Measurements from ENCODE around the gene IQGAP1. TPM values are rescaled to one million over a fixed set of nuclear protein-coding genes. Genes with fewer than 3 reads are reported as not detected.

IQGAP1 gene
- total and polyA plus RNA-seq, 8 donors, result 178 to 296 (median 222) TPM

GRCh38 chr15:90360746-90361145 is 27.3 kb upstream of the IQGAP1 start:
- Histone ChIP-seq H3K9me3 (no peaks in the 10 kb centered on the region), H3K4me1 (peaks cover 6 to 20% of the 10 kb centered on the region in 2 donors), H3K27me3 (no peaks in the 10 kb centered on the region), H3K4me3 (no peak overlapping the region), H3K27ac (no peak overlapping the region), H3K36me3 (no peaks in the 10 kb centered on the region)
- intact Hi-C loops (cut with DNase I), result no loop called here
- TF ChIP-seq CTCF (IDR thresholded peaks at IDR 0.05), result no peak
- DNase-seq (no peak), ATAC-seq (no peak)

- H3K4me3 ChIP-seq, result no peak overlapping the region
- no peak for DNase-seq
- no peaks in the 10 kb centered on the region for H3K27me3 ChIP-seq
- no peaks in the 10 kb centered on the region for H3K9me3 ChIP-seq
- ATAC-seq, result peak; percentile 56
- no peaks in the 10 kb centered on the region for H3K36me3 ChIP-seq
- H3K4me1 ChIP-seq, result peaks cover 10 to 28% of the 10 kb centered on the region in 2 donors
- no peak for TF ChIP-seq CTCF (IDR thresholded peaks at IDR 0.05)
- intact Hi-C loops (cut with DNase I), result no loop called here
- H3K27ac ChIP-seq, result peak overlapping the region; percentile 75 to 82
Observed at GRCh38 chr15:90362936-90363212, 25.2 kb upstream of the IQGAP1 start.

GRCh38 chr15:90364251-90364650 is 23.8 kb upstream of the IQGAP1 start:
- ATAC-seq, result no peak
- no peak for DNase-seq
- Histone ChIP-seq H3K27me3 (no peaks in the 10 kb centered on the region), H3K9me3 (no peaks in the 10 kb centered on the region), H3K27ac (no peak overlapping the region), H3K4me1 (peaks cover 11 to 37% of the 10 kb centered on the region in 2 donors), H3K4me3 (no peak overlapping the region), H3K36me3 (no peaks in the 10 kb centered on the region)
- TF ChIP-seq CTCF (IDR thresholded peaks at IDR 0.05), result no peak
- intact Hi-C loops (cut with DNase I), result no loop called here

GRCh38 chr15:90365414-90366055 is 22.5 kb upstream of the IQGAP1 start:
- Histone ChIP-seq H3K36me3 (no peaks in the 10 kb centered on the region), H3K4me1 (peaks cover 11 to 41% of the 10 kb centered on the region in 2 donors), H3K27ac (no peak overlapping the region), H3K9me3 (no peaks in the 10 kb centered on the region), H3K4me3 (no peak overlapping the region), H3K27me3 (no peaks in the 10 kb centered on the region)
- TF ChIP-seq CTCF (IDR thresholded peaks at IDR 0.05), result no peak
- intact Hi-C loops (cut with DNase I), result no loop called here
- ATAC-seq, result no peak
- no peak for DNase-seq

GRCh38 chr15:90367576-90367975 is 20.5 kb upstream of the IQGAP1 start:
- intact Hi-C loops (cut with DNase I), result no loop called here
- no peaks in the 10 kb centered on the region for H3K27me3 ChIP-seq
- no peaks in the 10 kb centered on the region for H3K9me3 ChIP-seq
- H3K4me3 ChIP-seq, result no peak overlapping the region
- TF ChIP-seq CTCF (IDR thresholded peaks at IDR 0.05), result no peak
- H3K27ac ChIP-seq, result peak overlapping the region; percentile 41 to 66
- H3K4me1 ChIP-seq, result peaks cover 4 to 27% of the 10 kb centered on the region in 2 donors
- peak; percentile 71 for ATAC-seq
- no peak for DNase-seq
- H3K36me3 ChIP-seq, result no peaks in the 10 kb centered on the region

Data from left lung (tissue), 10 donors.